VCaP (cell line): ENCODE results near the gene SAP30L.
A peak's percentile ranks its signal among the peaks of the same experiment; 100 is the strongest.

Source experiments
- H3K27ac ChIP-seq: fragments of 450-650 bp; 2 replicates; pipeline ENCODE4 v1.5.1; 2017
- TF ChIP-seq, protein P1 (sequence below): fragments of 450-650 bp; conservative IDR thresholded peaks from 2 replicates; pipeline ENCODE4 v1.5.1; 2017; ENCODE audit warnings: mild to moderate bottlenecking, moderate library complexity

SAP30L gene

DNA sequence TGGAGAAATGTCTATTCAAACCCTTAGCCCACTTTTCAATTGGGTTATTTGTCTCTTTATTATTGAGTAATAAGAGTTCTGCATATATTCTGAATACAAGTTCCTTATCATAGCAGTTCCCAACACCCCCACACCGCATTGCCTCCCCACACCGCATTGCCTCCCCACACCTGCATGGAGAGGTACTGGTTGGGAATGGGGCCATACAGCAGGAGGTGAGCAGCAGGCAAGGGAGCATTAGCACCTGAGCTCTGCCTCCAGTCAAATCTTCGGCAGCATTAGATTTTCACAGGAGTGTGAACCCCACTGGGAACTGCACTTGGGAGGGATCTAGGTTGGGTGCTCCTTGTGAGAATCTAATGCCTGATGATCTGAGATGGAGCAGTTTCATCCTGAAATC lies 10.6 kb upstream of the SAP30L start:
- H3K27ac ChIP-seq = no peak overlapping the region
- TF ChIP-seq, protein P1, sequence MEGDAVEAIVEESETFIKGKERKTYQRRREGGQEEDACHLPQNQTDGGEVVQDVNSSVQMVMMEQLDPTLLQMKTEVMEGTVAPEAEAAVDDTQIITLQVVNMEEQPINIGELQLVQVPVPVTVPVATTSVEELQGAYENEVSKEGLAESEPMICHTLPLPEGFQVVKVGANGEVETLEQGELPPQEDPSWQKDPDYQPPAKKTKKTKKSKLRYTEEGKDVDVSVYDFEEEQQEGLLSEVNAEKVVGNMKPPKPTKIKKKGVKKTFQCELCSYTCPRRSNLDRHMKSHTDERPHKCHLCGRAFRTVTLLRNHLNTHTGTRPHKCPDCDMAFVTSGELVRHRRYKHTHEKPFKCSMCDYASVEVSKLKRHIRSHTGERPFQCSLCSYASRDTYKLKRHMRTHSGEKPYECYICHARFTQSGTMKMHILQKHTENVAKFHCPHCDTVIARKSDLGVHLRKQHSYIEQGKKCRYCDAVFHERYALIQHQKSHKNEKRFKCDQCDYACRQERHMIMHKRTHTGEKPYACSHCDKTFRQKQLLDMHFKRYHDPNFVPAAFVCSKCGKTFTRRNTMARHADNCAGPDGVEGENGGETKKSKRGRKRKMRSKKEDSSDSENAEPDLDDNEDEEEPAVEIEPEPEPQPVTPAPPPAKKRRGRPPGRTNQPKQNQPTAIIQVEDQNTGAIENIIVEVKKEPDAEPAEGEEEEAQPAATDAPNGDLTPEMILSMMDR = no peak

- TF ChIP-seq, protein P1 = no peak
- no peak overlapping the region for H3K27ac ChIP-seq
Observed at GRCh38 chr5:154437281-154437965, 8.4 kb upstream of the SAP30L start.

DNA sequence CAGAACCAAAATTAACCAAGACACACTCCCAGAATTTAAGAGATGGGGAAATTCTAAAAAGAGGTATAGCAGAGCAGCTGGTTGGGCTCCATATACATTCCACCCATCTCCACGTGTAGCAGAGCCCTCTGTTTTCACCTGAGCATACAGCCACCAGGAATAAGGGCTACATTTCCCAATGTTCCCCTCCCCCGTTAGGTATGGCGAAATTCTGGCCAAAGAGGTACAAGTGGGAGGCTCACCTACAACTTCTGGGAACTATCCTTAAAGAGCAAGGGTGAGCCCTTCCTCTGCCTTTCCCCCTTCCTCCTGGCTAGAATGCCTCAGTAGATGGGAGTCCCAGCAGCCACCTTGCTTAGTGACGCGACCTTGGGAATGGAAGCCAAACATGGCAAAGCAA lies 5.3 kb upstream of the SAP30L start:
- TF ChIP-seq, protein P1 = no peak
- H3K27ac ChIP-seq = no peak overlapping the region

DNA sequence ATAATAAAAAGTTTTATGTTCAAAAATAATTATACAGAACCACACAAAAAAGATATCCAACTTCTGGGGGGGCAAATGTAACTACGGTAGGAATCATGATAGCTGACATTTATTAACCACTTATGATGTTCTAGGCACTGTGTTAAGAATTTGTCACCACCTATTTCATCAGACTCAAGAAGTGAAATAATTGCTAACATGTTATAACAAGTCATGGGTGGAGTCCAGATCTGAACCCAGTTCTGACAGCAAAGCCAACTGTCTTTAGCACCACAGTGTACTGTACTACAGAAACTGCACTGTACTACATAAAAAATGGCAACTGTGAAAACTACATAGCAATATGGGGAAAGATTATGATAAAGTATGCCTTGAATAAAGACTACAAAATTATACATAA lies 3.0 kb upstream of the SAP30L start:
- no peak overlapping the region for H3K27ac ChIP-seq
- TF ChIP-seq, protein P1 = no peak

DNA sequence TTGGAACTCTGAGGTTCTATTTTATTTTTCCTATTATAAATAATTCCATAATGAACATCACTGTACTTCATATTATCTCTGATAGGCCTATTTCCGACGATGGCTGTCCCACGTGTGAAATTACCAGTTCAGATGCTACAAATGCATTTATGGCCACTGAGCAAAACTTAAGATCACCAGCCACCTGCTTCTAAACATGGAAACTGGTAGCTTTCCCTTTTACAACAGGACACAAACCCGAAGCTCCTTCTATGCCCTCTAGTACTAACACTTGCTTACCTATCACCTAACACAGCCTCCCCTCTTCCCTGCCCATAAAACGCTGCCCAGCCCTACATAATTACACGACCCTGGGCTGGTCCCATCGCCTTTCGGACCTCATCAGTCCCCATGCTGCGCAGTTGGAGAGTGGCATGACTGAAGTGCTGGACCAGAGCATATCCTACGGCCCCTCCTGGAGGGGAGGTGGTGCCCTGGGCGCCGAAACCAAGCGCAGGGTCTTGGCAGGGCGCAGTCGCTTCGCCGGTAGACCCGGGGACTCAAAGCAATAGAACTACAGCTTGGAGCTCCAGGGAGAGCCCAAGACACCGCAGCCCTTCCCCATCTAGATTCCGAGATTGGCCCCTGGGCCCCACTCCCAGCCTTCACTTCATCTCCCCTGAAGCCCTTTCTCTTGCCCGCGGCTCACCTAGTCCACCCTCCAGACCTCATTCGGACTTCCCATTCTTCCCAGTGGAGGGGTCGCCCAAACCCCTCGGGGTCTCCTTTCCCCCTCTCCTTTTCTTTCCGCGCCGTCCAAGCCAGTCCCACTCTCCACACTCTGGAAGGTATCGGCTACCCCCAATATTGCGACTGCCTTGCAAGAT lies 1.0 kb upstream of the SAP30L start:
- peak overlapping the region; percentile 75 for H3K27ac ChIP-seq
- TF ChIP-seq, protein P1 = no peak

- TF ChIP-seq, protein P1 = no peak
Observed at GRCh38 chr5:154446195-154447088, 645 bp downstream of the SAP30L start.

More at GRCh38 chr5:154446195-154447088, 645 bp downstream of the SAP30L start:
- peak overlapping the region; percentile 75 for H3K27ac ChIP-seq
